GM18505 (cell line): Measurements from ENCODE around the gene KEL.

ENCODE experiments used
- ATAC-seq: cut with Tn5 transposase; IDR thresholded peaks from one replicate; pipeline ENCODE4 v1.9.1; 2021; ENCODE audit not compliant: unreplicated experiment
- POLR2A ChIP-seq: IDR thresholded peaks from 4 replicates; pipeline ENCODE4 v1.6.1; 2011; ENCODE audit warnings: borderline replicate concordance; ENCODE audit not compliant: insufficient read depth, insufficient read length; ENCODE audit errors: extremely low read depth

KEL gene

GRCh38 chr7:142950235-142950634 lies 11.9 kb downstream of the KEL start:
- ATAC-seq, result no peak
- TF ChIP-seq POLR2A, result no peak

GRCh38 chr7:142948603-142949002 lies 13.6 kb downstream of the KEL start:
- no peak for TF ChIP-seq POLR2A
- ATAC-seq, result no peak

DNA sequence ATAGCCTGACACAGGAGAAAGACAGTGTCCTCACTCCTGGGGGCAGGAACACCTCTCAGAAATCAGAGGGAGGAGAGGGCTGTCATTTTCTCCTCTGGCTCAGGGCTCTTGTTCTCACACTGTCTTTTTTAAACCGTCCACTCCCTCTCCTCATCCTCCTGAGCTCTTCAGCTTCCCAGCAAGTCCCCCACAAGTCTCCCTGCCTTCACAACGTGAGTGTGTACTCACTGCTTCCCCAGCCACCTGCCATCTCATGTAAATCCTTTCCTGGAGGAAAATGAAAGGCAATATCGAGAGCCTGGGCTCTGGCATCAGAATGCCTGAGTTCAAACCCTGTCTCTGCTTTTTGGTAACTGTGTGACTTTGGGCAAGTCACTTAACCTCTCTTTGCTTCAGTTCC lies 17.2 kb downstream of the KEL start:
- ATAC-seq, result no peak
- TF ChIP-seq POLR2A, result no peak

DNA sequence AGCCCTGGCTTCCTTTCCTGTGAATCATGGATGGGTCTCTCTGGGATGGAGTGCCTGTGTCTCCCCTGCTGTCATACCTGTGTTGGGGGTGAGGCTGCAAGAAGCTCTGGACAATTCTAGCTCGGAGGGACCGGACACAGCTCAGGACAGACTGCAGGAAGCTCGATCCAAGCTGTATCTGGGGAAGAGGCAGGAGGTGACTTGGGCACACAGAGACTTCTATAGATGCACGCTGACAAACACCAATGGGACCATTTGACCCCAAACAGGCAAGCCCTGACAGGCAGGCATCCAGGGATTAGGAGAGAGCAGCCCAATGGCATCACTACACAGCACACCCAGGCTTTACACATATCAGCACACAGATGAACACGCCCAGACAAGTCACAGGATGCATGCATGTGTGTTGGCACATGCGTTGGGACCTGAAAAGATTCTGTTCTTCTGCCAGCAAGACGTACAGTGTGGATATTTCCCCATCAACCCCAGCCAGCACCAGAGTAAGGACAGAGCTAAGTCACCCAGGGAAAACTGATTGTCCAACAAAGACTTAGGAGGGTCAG lies 18.4 kb downstream of the KEL start:
- no peak for TF ChIP-seq POLR2A
- no peak for ATAC-seq

DNA sequence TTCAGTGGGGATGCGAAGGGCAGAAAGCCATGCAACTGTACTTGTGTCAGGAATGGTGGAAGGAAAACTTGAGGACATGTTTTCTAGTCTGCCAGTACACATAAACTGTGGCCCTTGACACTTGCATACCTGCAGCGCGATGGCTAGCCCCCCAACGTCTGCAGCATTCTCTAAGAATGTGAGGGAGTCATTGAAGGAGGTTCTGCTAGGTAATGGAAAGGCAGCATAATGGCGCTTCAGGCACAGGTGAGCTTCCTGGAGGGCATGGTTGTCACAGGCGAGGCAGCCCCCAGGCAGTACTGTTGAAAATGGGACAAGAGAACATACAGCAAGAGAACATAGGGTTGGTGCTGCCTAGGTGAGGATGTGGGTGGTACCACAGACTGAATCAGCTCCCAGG lies 19.4 kb downstream of the KEL start:
- ATAC-seq, result no peak
- TF ChIP-seq POLR2A, result no peak

DNA sequence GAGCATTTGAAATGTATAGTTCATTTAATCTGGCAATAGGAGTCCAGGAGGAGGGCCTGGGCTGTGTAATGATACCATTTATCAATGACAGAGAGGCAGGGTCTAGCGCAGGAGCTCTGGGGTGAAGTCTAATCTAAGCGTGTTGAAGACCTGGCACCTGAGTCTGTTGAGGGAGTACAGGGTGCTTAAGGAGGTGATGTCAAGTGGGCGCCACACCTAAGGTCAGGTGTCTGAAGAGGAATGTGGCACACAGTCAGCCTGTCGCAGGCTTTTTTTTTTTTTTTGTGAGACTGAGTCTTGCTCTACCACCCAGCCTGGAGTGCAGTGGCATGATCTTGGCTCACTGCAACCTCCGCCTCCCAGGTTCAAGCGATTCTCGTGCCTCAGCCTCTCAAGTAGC lies 20.6 kb downstream of the KEL start:
- no peak for ATAC-seq
- no peak for TF ChIP-seq POLR2A

DNA sequence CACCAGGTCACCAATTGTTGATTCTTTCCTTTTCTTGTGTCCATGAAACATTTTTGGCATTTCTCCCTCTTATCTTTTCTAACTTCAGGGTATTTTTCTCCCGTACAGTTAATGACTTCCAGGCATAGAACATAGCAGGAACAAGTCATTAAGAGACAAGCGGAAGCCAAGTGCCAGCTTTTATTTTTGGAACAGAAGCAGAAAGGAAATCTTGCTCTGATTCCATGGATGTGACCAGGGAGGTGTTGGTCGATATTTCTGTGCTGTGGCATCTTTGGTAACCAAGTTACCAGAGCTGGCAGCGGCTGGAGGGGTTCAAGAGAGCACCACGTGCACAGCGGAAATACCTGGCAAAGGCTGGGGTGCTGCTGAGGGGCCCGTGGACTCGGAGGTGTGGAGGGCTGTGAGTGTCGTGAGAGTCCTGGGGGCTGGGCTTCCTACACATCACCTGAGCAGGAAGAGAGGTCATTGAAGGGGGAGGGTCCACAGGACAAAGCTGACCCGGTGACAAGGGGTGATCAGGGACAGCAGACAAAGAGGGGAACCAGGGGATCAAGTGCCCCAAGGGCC lies 21.1 kb downstream of the KEL start:
- no peak for TF ChIP-seq POLR2A
- ATAC-seq, result no peak

DNA sequence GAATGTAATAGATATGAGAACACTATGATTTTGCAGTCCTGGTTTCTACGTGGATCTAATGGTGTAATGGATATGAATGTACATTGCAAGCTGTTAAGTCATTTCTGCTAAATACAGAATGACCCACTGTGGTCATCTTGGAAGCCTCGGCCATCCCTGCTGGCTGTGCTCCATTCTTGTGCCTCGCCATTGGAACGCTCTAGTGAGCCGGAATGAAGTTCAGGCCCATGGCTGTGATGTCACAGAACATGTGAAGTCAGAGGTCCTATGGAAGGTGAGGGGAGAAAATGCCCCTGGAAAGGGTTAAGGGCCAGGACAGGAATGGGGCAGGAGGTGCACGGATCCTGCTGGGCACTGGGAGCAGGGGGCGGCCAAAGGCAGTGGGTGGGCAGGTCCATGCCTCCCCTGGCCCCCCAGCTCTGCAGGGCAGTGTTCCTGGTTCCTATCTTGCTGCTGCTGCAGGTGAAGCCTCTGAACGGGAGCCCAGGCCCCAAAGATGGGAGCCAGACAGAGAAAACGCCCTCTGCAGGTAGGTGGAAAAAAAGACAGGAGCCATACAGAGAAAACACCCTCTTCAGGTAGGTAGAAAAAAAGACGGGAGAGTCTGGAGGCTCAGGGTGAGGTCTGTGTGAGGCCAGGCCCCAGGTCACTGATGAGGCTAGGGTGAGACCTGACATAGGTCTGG lies 22.8 kb downstream of the KEL start, which contains the start of gene LLCFC1:
TSS of gene LLCFC1 (plus strand) at position 259 of the 685 bp plus-strand sequence. CDS start at position 397, 138 bp downstream.
- ATAC-seq, result peak; percentile 56
- no peak for TF ChIP-seq POLR2A

DNA sequence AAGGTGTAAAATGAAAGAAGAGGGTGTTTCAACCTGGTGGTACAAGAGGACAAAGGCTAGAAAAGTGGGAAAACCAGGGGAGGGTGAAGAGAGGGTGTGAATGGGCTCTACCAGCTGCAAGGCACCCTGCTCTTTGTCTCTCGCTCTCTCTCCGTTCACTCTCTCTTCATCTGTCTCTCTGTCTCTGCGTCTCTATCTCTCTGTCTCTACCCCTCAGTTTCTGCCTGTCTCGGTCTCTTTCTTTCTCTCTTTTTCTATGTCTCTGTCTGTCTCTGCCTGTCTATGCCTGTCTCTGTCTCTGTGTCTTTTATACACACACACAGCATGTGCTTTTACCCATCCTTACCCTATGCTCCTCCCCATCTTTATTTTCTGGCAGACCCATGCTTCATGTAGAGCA lies 23.6 kb downstream of the KEL start:
- ATAC-seq, result no peak
- no peak for TF ChIP-seq POLR2A

GRCh38 chr7:142935941-142936565 lies 26.1 kb downstream of the KEL start:
- TF ChIP-seq POLR2A, result no peak
- ATAC-seq, result no peak

GRCh38 chr7:142934056-142934455 lies 28.1 kb downstream of the KEL start:
- no peak for TF ChIP-seq POLR2A
- ATAC-seq, result no peak

DNA sequence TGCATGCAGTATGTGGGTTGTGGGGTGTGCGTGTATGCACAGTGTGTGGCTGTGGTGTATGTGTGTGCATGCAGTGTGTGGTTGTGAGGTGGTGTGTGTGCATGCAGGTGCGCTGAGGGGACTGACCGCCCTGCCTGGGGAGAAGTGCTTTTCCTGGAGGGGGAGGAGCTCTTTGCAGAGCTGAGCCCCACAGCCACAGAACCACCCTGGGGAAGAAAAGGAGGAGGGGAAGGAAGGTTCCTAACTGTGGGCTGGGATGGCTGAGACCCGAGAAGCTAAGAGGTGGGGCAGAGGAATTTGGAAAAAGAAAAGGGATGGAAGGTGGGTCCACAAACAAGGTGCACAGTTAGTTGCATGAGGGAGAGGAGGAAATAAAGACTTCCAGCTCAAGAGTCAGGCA lies 28.5 kb downstream of the KEL start, which contains the start of gene TRPV5:
TSS of gene TRPV5 (minus strand) at position 123 of the 400 bp plus-strand sequence. CDS start 287 bp downstream, outside the sequence.
- ATAC-seq, result no peak
- TF ChIP-seq POLR2A, result no peak

DNA sequence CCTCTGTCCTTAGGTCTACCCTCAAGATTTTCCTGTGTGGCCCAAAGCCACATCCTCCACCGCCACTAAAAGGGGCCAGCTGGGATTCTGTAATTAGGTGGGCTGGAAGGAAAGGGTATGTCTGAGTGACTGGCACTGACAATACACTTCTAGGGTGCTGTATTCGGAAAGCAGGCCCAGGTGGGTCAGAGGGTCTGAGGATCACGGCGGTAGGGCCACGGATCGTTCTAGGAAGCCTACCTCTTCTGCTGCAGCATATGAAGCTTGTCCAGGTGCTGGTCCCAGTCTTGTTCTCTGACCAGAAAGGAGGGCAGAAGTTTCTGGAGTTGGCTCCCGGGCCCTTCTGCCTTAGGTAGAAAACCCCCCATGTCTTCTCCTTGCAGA lies 29.1 kb downstream of the KEL start:
- TF ChIP-seq POLR2A, result no peak
- no peak for ATAC-seq
